HepG2 (cell line): ENCODE results near the gene GPRIN1. TPM values are rescaled to one million over a fixed set of nuclear protein-coding genes. Genes with fewer than 3 reads are reported as not detected.

Experiments used
- ATAC-seq: fragments of 200-7000 bp; cut with Tn5 transposase; 3 replicates; pipeline ENCODE4 v1.9.1; 2020; ENCODE audit warnings: mild to moderate bottlenecking, moderate library complexity
- BruUV-seq: library from RNA; stranded (reverse); fragments of 400-500 nt; replicated peaks from 2 replicates; lab custom pipeline; 2021; lab: Mats Ljungman, UMichigan
- CTCF ChIA-PET: fragments of 300-600 bp; formaldehyde crosslinking; extraction: SDS; loops from one replicate; lab custom pipeline; 2021; ENCODE audit warnings: low total read pairs, inconsistent platforms, low intra/inter-chr PET ratio; lab: Yijun Ruan, JAX
- POLR2A ChIA-PET: fragments of 350-600 bp; sonication (Branson Sonifier 250); formaldehyde crosslinking; loops from one replicate; lab custom pipeline; 2020; ENCODE audit warnings: antibody characterized with exemption, inconsistent platforms; lab: Yijun Ruan, JAX
- DNase-seq: peaks from one replicate; pipeline ENCODE4 v3.0.0-alpha.2; 2015; ENCODE audit warnings: low spot score
- FAIRE-seq: peaks from 3 replicates; lab custom pipeline; 2011; peaks lifted over from hg19 to GRCh38; lab: Jason Lieb, UNC
- H2AFZ ChIP-seq: one replicate; pipeline ENCODE4 v1.6.1; 2011; ENCODE audit warnings: low read length, inconsistent platforms
- H3K27ac ChIP-seq: fragments of 300-600 bp; 3 replicates; pipeline ENCODE4 v1.8.0; 2011; ENCODE audit warnings: mixed run types, mild to moderate bottlenecking, mixed read lengths, low read length, inconsistent platforms; ENCODE audit not compliant: insufficient read depth; ENCODE audit errors: extremely low read length
- H3K27me3 ChIP-seq, 2 experiments: fragments of 200-600 bp in 1 of 2; 2 replicates in 1 of 2; 3 replicates in 1 of 2; pipeline versions ENCODE4 v1.6.0 to v1.8.0; 2011; ENCODE audit warnings: low read length in 2 of 2, mild to moderate bottlenecking in 2 of 2, moderate library complexity in 2 of 2, inconsistent platforms in 1 of 2; ENCODE audit not compliant: insufficient read depth in 2 of 2, control insufficient read depth in 1 of 2
- H3K36me3 ChIP-seq, 2 experiments: fragments of 200-600 bp in 1 of 2; replicated peaks in 1 of 2; 2 replicates in 1 of 2; 3 replicates in 1 of 2; pipeline versions ENCODE4 v1.5.1 to v1.8.0; 2011; ENCODE audit warnings: low read length in 2 of 2, inconsistent platforms in 1 of 2; ENCODE audit not compliant: insufficient read depth in 2 of 2, control insufficient read depth in 1 of 2
- H3K4me1 ChIP-seq: 2 replicates; pipeline ENCODE4 v1.5.1; 2012; ENCODE audit warnings: low read length, inconsistent platforms; ENCODE audit not compliant: insufficient read depth
- H3K4me2 ChIP-seq: 2 replicates; pipeline ENCODE4 v1.6.0; 2011; ENCODE audit warnings: low read depth, low read length, inconsistent platforms
- H3K4me3 ChIP-seq, 3 experiments: fragments of 200-600 bp in 1 of 3; sonication (generic), shearing (Covaris generic) in 1 of 3; replicated peaks in 1 of 3; 2 replicates each; pipeline ENCODE4 v1.5.1; 2011 to 2016; ENCODE audit warnings: low read length in 3 of 3, inconsistent platforms in 2 of 3, low read depth in 2 of 3, mild to moderate bottlenecking in 2 of 3, control low read depth in 1 of 3, mixed read lengths in 1 of 3; ENCODE audit not compliant: insufficient read depth in 1 of 3
- H3K79me2 ChIP-seq: one replicate; pipeline ENCODE4 v1.6.1; 2011; ENCODE audit warnings: low read length, inconsistent platforms; ENCODE audit not compliant: insufficient read depth
- H3K9ac ChIP-seq: 2 replicates; pipeline ENCODE4 v1.6.0; 2011; ENCODE audit warnings: mild to moderate bottlenecking, low read depth, low read length, inconsistent platforms; ENCODE audit not compliant: insufficient read depth
- H3K9me3 ChIP-seq: 2 replicates; pipeline ENCODE4 v1.5.1; 2012; ENCODE audit warnings: mild to moderate bottlenecking, low read length
- H4K20me1 ChIP-seq: 2 replicates; pipeline ENCODE4 v1.6.0; 2011; ENCODE audit warnings: inconsistent platforms, mild to moderate bottlenecking, low read length, moderate library complexity; ENCODE audit not compliant: insufficient read depth
- CREB1 ChIP-seq, 2 experiments: fragments of 450-650 bp in 1 of 2; IDR thresholded peaks; 2 replicates each; pipeline ENCODE4 v1.6.1; 2016 to 2017; ENCODE audit warnings: control low read depth in 1 of 2, mild to moderate bottlenecking in 1 of 2, missing compliant biosample characterization in 1 of 2, missing genetic modification characterization in 1 of 2
- ZEB1 ChIP-seq: IDR thresholded peaks from 2 replicates; pipeline ENCODE4 v1.6.1; 2012; ENCODE audit warnings: mild to moderate bottlenecking, low read depth, inconsistent platforms; ENCODE audit not compliant: insufficient replicate concordance
- WGBS: methylation state at CpG from one replicate; pipeline ENCODE4 v1.1.6; 2017; ENCODE audit warnings: low lambda C conversion rate; 5-methylcytosine and 5-hydroxymethylcytosine counted together
- in situ Hi-C: cut with HindIII; loops from 2 replicates; pipeline ENCODE4 v1.10.0; 2017; ENCODE audit warnings: low pct_unique_long_range_greater_than_20kb; ENCODE audit not compliant: extremely low pct_ligation_motif_present
- intact Hi-C: fragments of 100-400 bp; cut with micrococcal nuclease; formaldehyde crosslinking; loops from one replicate; pipeline ENCODE4 v1.10.0; 2022; ENCODE audit not compliant: unreplicated experiment
- polyA plus RNA-seq, 8 experiments: library from polyadenylated mRNA; depleted of rRNA in 3 of 8; stranded (reverse) in 7 of 8; unstranded in 1 of 8; fragments of >200 nt; fragmentation: Illumina TruSeq in 4 of 8; extraction: Trizol in 4 of 8; gene quantifications; 2 replicates each; pipeline versions ENCODE4 v1.2.1 to v1.2.3, GENCODE V29; 2011 to 2016; ENCODE audit warnings: low read depth in 4 of 8, missing spikeins in 1 of 8, mixed read lengths in 1 of 8; ENCODE audit not compliant: insufficient read depth in 1 of 8
- total RNA-seq, 5 experiments: library from RNA; depleted of rRNA; stranded (reverse); fragments of >200 nt; fragmentation: Illumina TruSeq; extraction: Trizol; gene quantifications; 2 replicates each; pipeline ENCODE4 v1.2.3, GENCODE V29; 2016; ENCODE audit warnings: low read depth in 1 of 5
- TF ChIP-seq, protein P1 (sequence below): fragments of 450-650 bp; IDR thresholded peaks from 2 replicates; pipeline ENCODE4 v1.6.1; 2017
- TF ChIP-seq, protein P2 (sequence below): fragments of 450-650 bp; IDR thresholded peaks from 2 replicates; pipeline ENCODE4 v1.6.1; 2017; ENCODE audit warnings: mild to moderate bottlenecking
- TF ChIP-seq, protein P3 (sequence below): sonication (generic); formaldehyde crosslinking; IDR thresholded peaks from 2 replicates; pipeline ENCODE4 v1.5.1; 2020; ENCODE audit warnings: missing genetic modification reagents, mild to moderate bottlenecking, borderline replicate concordance

The GPRIN1 gene
- total and polyA plus RNA-seq, 2 of the 13 experiments (the other 11 are each of a cell fraction or from before 2014, with no cell fraction given), result 0.32 to 2.0 TPM

DNA sequence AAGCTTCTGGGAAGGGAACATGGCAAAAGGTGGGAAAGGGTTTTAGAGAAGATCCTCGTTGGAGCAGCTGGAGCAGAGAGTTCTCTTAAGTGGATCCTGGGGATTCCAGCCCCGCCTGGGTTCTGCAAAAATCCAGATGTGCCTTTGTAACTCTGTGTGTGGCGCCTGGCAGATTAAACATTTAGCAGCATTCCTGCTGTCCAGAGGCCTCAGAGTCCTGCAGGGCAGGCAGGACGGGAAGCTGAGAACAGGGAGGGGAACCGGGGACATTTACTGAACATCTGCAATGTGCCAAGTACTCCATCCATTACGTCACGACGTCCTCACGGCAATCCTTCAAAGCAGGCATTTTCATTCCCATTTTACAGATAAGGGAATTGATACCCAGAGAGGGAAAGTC is 26.5 kb upstream of the GPRIN1 start:
- intact Hi-C loops (no loop called here), in situ Hi-C loops (no loop called here)
- peaks cover 6 to 64% of the 10 kb centered on the region in 2 experiments for H3K27me3 ChIP-seq
- ChIA-PET CTCF (no interaction called here), POLR2A (interaction anchor here (1.8 kb wide), 1 partner anchor 11 kb away, joined by 5 read pairs; the partner anchor contains the start of gene TSPAN17)
- no peaks in the 10 kb centered on the region for H3K4me1 ChIP-seq
- no peaks in the 10 kb centered on the region for H3K36me3 ChIP-seq
- BruUV-seq, result no TSS peak
- H3K27ac ChIP-seq, result no peak overlapping the region
- ATAC-seq, result no peak
- H3K79me2 ChIP-seq, result no peaks in the 10 kb centered on the region
- H3K9ac ChIP-seq, result no peak overlapping the region
- no peaks in the 10 kb centered on the region for H4K20me1 ChIP-seq
- no peak overlapping the region for H2AFZ ChIP-seq
- H3K4me2 ChIP-seq, result no peak overlapping the region
- TF ChIP-seq CREB1 (IDR thresholded peaks at IDR 0.05), result peak; percentile 72
- no peak for TF ChIP-seq CREB1 (CRISPR knock-in tag; IDR thresholded peaks at IDR 0.05)
- TF ChIP-seq, protein P1, sequence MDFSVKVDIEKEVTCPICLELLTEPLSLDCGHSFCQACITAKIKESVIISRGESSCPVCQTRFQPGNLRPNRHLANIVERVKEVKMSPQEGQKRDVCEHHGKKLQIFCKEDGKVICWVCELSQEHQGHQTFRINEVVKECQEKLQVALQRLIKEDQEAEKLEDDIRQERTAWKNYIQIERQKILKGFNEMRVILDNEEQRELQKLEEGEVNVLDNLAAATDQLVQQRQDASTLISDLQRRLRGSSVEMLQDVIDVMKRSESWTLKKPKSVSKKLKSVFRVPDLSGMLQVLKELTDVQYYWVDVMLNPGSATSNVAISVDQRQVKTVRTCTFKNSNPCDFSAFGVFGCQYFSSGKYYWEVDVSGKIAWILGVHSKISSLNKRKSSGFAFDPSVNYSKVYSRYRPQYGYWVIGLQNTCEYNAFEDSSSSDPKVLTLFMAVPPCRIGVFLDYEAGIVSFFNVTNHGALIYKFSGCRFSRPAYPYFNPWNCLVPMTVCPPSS, result no peak
- WGBS, result 3% methylated on average over 8 of the region's 9 CpGs
- FAIRE-seq, result no peak
- no peaks in the 10 kb centered on the region for H3K9me3 ChIP-seq
- H3K4me3 ChIP-seq, result no peak overlapping the region
- DNase-seq, result no peak

DNA sequence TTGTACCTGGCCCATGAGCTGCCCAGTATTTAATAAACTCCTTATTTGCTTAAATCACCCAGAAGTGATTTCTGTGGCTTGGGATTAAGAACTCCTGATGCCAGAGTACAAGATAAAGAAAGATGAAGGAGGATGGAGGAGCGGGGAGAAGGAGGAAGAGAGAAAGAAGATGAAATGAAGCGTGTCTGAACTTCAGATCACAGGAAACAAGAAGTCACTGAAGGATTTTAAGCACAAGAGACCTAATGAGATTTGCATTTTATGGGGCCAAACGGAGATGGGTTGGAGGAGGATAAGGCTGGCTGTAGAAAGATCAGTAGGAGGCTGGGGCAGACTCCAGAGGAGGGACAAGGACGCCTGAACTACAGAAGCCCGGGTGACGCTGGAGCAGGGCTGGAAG is 23.6 kb upstream of the GPRIN1 start:
- Histone ChIP-seq H3K4me1 (peaks cover 20% of the 10 kb centered on the region), H3K79me2 (no peaks in the 10 kb centered on the region), H3K27me3 (peaks cover 7 to 74% of the 10 kb centered on the region in 2 experiments), H3K27ac (no peak overlapping the region), H3K9me3 (no peaks in the 10 kb centered on the region), H3K4me2 (no peak overlapping the region), H3K4me3 (no peak overlapping the region), H3K36me3 (no peaks in the 10 kb centered on the region), H4K20me1 (no peaks in the 10 kb centered on the region), H2AFZ (no peak overlapping the region), H3K9ac (no peak overlapping the region)
- ChIA-PET CTCF (no interaction called here), POLR2A (interaction anchor here (1.8 kb wide), 1 partner anchor 13 kb away, joined by 5 read pairs; the partner anchor contains the start of gene TSPAN17)
- BruUV-seq, result no TSS peak
- WGBS, result 8% methylated on average over 6 of the region's 6 CpGs
- in situ Hi-C loops, result no loop called here
- ATAC-seq (no peak), FAIRE-seq (no peak), DNase-seq (no peak)
- intact Hi-C loops, result no loop called here
- no peak for TF ChIP-seq ZEB1
- TF ChIP-seq, protein P2, sequence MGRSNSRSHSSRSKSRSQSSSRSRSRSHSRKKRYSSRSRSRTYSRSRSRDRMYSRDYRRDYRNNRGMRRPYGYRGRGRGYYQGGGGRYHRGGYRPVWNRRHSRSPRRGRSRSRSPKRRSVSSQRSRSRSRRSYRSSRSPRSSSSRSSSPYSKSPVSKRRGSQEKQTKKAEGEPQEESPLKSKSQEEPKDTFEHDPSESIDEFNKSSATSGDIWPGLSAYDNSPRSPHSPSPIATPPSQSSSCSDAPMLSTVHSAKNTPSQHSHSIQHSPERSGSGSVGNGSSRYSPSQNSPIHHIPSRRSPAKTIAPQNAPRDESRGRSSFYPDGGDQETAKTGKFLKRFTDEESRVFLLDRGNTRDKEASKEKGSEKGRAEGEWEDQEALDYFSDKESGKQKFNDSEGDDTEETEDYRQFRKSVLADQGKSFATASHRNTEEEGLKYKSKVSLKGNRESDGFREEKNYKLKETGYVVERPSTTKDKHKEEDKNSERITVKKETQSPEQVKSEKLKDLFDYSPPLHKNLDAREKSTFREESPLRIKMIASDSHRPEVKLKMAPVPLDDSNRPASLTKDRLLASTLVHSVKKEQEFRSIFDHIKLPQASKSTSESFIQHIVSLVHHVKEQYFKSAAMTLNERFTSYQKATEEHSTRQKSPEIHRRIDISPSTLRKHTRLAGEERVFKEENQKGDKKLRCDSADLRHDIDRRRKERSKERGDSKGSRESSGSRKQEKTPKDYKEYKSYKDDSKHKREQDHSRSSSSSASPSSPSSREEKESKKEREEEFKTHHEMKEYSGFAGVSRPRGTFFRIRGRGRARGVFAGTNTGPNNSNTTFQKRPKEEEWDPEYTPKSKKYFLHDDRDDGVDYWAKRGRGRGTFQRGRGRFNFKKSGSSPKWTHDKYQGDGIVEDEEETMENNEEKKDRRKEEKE, result no peak
- TF ChIP-seq, protein P3, sequence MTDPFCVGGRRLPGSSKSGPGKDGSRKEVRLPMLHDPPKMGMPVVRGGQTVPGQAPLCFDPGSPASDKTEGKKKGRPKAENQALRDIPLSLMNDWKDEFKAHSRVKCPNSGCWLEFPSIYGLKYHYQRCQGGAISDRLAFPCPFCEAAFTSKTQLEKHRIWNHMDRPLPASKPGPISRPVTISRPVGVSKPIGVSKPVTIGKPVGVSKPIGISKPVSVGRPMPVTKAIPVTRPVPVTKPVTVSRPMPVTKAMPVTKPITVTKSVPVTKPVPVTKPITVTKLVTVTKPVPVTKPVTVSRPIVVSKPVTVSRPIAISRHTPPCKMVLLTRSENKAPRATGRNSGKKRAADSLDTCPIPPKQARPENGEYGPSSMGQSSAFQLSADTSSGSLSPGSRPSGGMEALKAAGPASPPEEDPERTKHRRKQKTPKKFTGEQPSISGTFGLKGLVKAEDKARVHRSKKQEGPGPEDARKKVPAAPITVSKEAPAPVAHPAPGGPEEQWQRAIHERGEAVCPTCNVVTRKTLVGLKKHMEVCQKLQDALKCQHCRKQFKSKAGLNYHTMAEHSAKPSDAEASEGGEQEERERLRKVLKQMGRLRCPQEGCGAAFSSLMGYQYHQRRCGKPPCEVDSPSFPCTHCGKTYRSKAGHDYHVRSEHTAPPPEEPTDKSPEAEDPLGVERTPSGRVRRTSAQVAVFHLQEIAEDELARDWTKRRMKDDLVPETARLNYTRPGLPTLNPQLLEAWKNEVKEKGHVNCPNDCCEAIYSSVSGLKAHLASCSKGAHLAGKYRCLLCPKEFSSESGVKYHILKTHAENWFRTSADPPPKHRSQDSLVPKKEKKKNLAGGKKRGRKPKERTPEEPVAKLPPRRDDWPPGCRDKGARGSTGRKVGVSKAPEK (CRISPR knock-in tag), result no peak
